PFSK-1 (cell line): Measurements from ENCODE around the gene GAS6.

Experiments
- POLR2AphosphoS5 ChIP-seq: IDR thresholded peaks from 2 replicates; pipeline ENCODE4 v1.6.1; 2012; ENCODE audit warnings: low read depth, mild to moderate bottlenecking, control low read depth, low read length, moderate library complexity
- SIN3A ChIP-seq: IDR thresholded peaks from 2 replicates; pipeline ENCODE4 v1.6.1; 2012; ENCODE audit warnings: mild to moderate bottlenecking, low read length, moderate library complexity, borderline replicate concordance; ENCODE audit not compliant: insufficient read depth

DNA sequence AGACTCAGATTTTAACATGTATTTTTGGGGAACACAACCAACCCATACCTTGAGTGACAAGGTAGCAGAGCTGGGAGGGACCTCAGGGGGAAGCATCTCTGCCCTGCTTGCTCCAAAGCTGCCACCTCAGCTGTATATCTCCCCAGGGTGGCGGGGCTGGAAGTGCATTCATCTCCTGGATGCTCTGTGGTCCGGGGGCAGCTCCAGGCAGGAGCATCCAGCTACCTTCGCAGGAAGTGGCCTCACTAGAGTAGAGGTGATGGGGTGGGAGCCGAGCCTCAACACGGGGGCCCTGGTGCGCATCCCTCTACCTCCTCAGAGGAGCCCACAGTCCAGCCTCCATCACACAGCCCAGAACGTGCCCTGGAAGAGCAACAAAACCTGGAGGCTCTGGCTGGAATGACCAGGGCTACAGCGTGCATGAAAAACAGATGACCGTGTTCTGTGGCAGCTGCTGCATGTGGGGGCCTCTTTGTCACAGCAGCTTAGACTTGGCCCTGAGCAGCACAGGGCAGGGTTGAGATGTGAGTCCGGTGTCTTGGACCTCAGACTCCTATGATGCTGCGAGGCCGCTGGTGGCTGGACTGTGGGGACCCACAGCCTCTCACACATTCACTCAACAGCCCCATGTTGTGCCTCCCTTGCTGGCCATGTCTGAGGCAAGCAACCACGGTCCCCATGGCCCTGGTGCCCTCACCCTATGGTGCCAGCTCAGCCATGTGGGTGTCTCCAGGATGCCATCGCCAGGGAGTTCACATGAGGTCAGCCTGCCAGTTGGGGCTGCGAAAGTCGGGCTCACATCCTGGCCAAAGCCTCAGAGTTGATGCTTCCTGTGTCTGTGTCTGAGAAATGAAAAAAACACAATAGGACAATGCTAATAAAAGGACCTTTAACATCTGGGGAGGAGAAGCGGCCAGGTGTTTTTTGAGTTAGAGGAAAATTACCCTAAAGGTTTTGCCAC is 17.1 kb upstream of the GAS6 start:
- no peak for TF ChIP-seq POLR2AphosphoS5
- TF ChIP-seq SIN3A: no peak
